ENCODE data around the gene TFCP2.
"Not testable (repeated sequence)": the region's sequence is repeated elsewhere in the genome, so short reads cannot be mapped to it uniquely, and the experiment has no call there.

Gene TFCP2

GRCh38 chr12:51082561-51083125 is 90.3 kb downstream of the TFCP2 start:
- peak overlapping the region; percentile 86 for H3K9ac ChIP-seq (ENCODE audit: low read length)
- no peak overlapping the region for H2BK15ac ChIP-seq (replicated peaks; ENCODE audit: low read depth)
- peak overlapping the region; percentile 80 for H3K23ac ChIP-seq (ENCODE audit: low read length)
- H3K4me2 ChIP-seq (ENCODE audit: low read length) = peak overlapping the region; percentile 94
- DNase-seq = peak; percentile 87
- peak overlapping the region; percentile 95 for H3K4me3 ChIP-seq (ENCODE audit: low read length)
- no peak overlapping the region for H2BK5ac ChIP-seq (ENCODE audit: low read length)
- 100% methylated on average over 1 of the region's 18 CpGs for WGBS (ENCODE audit: extremely low coverage, insufficient coverage, low lambda C conversion rate)
- H4K8ac ChIP-seq (ENCODE audit: low read depth, low read length) = no peak overlapping the region
- peaks cover 27% of the 10 kb centered on the region for H3K79me2 ChIP-seq (ENCODE audit: control insufficient read depth, insufficient read depth, low read length)
- H3K4ac ChIP-seq (ENCODE audit: low read depth, low read length) = peak overlapping the region; percentile 61
- peak overlapping the region; percentile 95 for H3K18ac ChIP-seq (ENCODE audit: low read length)
- H3K56ac ChIP-seq (ENCODE audit: low read length) = peak overlapping the region; percentile 97
- no peaks in the 10 kb centered on the region for H3K4me1 ChIP-seq (ENCODE audit: control insufficient read depth, low read depth, low read length)
- H3K36me3 ChIP-seq (ENCODE audit: control insufficient read depth, insufficient read depth, low read length) = no peaks in the 10 kb centered on the region
- peaks cover 5% of the 10 kb centered on the region for H3K79me1 ChIP-seq (ENCODE audit: low read length)
- H2BK120ac ChIP-seq (ENCODE audit: low read depth, low read length) = no peak overlapping the region
- H3K27me3 ChIP-seq (ENCODE audit: insufficient read depth, low read length, poor library complexity) = no peaks in the 10 kb centered on the region
- H3K27ac ChIP-seq (ENCODE audit: low read depth, low read length) = peak overlapping the region; percentile 88
- no peak overlapping the region for H2AK5ac ChIP-seq (ENCODE audit: low read length)
- no peak overlapping the region for H4K5ac ChIP-seq (ENCODE audit: low read length)

GRCh38 chr12:51081421-51081820 is 91.5 kb downstream of the TFCP2 start:
- H4K8ac ChIP-seq (ENCODE audit: low read depth, low read length) = no peak overlapping the region
- H3K27me3 ChIP-seq (ENCODE audit: insufficient read depth, low read length, poor library complexity) = no peaks in the 10 kb centered on the region
- no peak overlapping the region for H3K4ac ChIP-seq (ENCODE audit: low read depth, low read length)
- no peak for DNase-seq
- H3K4me1 ChIP-seq (ENCODE audit: control insufficient read depth, low read depth, low read length) = no peaks in the 10 kb centered on the region
- H2AK5ac ChIP-seq (ENCODE audit: low read length) = no peak overlapping the region
- H3K79me2 ChIP-seq (ENCODE audit: control insufficient read depth, insufficient read depth, low read length) = peaks cover 35% of the 10 kb centered on the region
- peaks cover 11% of the 10 kb centered on the region for H3K79me1 ChIP-seq (ENCODE audit: low read length)
- H3K56ac ChIP-seq (ENCODE audit: low read length) = no peak overlapping the region
- H3K4me3 ChIP-seq (ENCODE audit: low read length) = no peak overlapping the region
- no peak overlapping the region for H3K4me2 ChIP-seq (ENCODE audit: low read length)
- no peak overlapping the region for H2BK5ac ChIP-seq (ENCODE audit: low read length)
- no peak overlapping the region for H3K23ac ChIP-seq (ENCODE audit: low read length)
- H2BK120ac ChIP-seq (ENCODE audit: low read depth, low read length) = no peak overlapping the region
- no CpG with 5 or more reads among the region's 1 CpG for WGBS (ENCODE audit: extremely low coverage, insufficient coverage, low lambda C conversion rate)
- H3K27ac ChIP-seq (ENCODE audit: low read depth, low read length) = no peak overlapping the region
- no peaks in the 10 kb centered on the region for H3K36me3 ChIP-seq (ENCODE audit: control insufficient read depth, insufficient read depth, low read length)
- no peak overlapping the region for H4K5ac ChIP-seq (ENCODE audit: low read length)
- H3K18ac ChIP-seq (ENCODE audit: low read length) = no peak overlapping the region
- H3K9ac ChIP-seq (ENCODE audit: low read length) = no peak overlapping the region
- no peak overlapping the region for H2BK15ac ChIP-seq (replicated peaks; ENCODE audit: low read depth)

- no peaks in the 10 kb centered on the region for H3K36me3 ChIP-seq (ENCODE audit: control insufficient read depth, insufficient read depth, low read length)
Observed at GRCh38 chr12:51080136-51080535, 92.8 kb downstream of the TFCP2 start.

GRCh38 chr12:51078866-51079265 is 94.1 kb downstream of the TFCP2 start:
- H3K27ac ChIP-seq (ENCODE audit: low read depth, low read length) = not testable (repeated sequence)

More at GRCh38 chr12:51080136-51080535, 92.8 kb downstream of the TFCP2 start:
- H3K56ac ChIP-seq (ENCODE audit: low read length) = no peak overlapping the region
- H2BK5ac ChIP-seq (ENCODE audit: low read length) = no peak overlapping the region
- no peak overlapping the region for H3K27ac ChIP-seq (ENCODE audit: low read depth, low read length)
- H3K4me3 ChIP-seq (ENCODE audit: low read length) = no peak overlapping the region
- no peak overlapping the region for H2BK15ac ChIP-seq (replicated peaks; ENCODE audit: low read depth)
- H3K4ac ChIP-seq (ENCODE audit: low read depth, low read length) = no peak overlapping the region
- H4K5ac ChIP-seq (ENCODE audit: low read length) = no peak overlapping the region
- no peak overlapping the region for H2AK5ac ChIP-seq (ENCODE audit: low read length)
- no peak overlapping the region for H2BK120ac ChIP-seq (ENCODE audit: low read depth, low read length)
- H4K8ac ChIP-seq (ENCODE audit: low read depth, low read length) = no peak overlapping the region
- H3K4me1 ChIP-seq (ENCODE audit: control insufficient read depth, low read depth, low read length) = no peaks in the 10 kb centered on the region
- H3K79me2 ChIP-seq (ENCODE audit: control insufficient read depth, insufficient read depth, low read length) = peaks cover 41% of the 10 kb centered on the region
- H3K27me3 ChIP-seq (ENCODE audit: insufficient read depth, low read length, poor library complexity) = no peaks in the 10 kb centered on the region
- H3K4me2 ChIP-seq (ENCODE audit: low read length) = no peak overlapping the region
- DNase-seq = no peak
- WGBS (ENCODE audit: extremely low coverage, insufficient coverage, low lambda C conversion rate) = no CpG with 5 or more reads among the region's 4 CpGs
- no peak overlapping the region for H3K23ac ChIP-seq (ENCODE audit: low read length)
- H3K18ac ChIP-seq (ENCODE audit: low read length) = no peak overlapping the region
- H3K9ac ChIP-seq (ENCODE audit: low read length) = no peak overlapping the region
- peaks cover 18% of the 10 kb centered on the region for H3K79me1 ChIP-seq (ENCODE audit: low read length)

GRCh38 chr12:51078346-51078745 is 94.6 kb downstream of the TFCP2 start:
- H3K56ac ChIP-seq (ENCODE audit: low read length); H3K4me1 ChIP-seq (ENCODE audit: control insufficient read depth, low read depth, low read length); H3K9ac ChIP-seq (ENCODE audit: low read length); H3K4ac ChIP-seq (ENCODE audit: low read depth, low read length); H4K8ac ChIP-seq (ENCODE audit: low read depth, low read length); H4K5ac ChIP-seq (ENCODE audit: low read length); H2AK5ac ChIP-seq (ENCODE audit: low read length); H3K27ac ChIP-seq (ENCODE audit: low read depth, low read length); DNase-seq; H3K27me3 ChIP-seq (ENCODE audit: insufficient read depth, low read length, poor library complexity); H2BK5ac ChIP-seq (ENCODE audit: low read length); H3K4me2 ChIP-seq (ENCODE audit: low read length); H3K36me3 ChIP-seq (ENCODE audit: control insufficient read depth, insufficient read depth, low read length); H3K23ac ChIP-seq (ENCODE audit: low read length); H3K18ac ChIP-seq (ENCODE audit: low read length); H2BK15ac ChIP-seq (replicated peaks; ENCODE audit: low read depth); H3K4me3 ChIP-seq (ENCODE audit: low read length); H2BK120ac ChIP-seq (ENCODE audit: low read depth, low read length): not testable (repeated sequence)
- no CpG with 5 or more reads among the region's 5 CpGs for WGBS (ENCODE audit: extremely low coverage, insufficient coverage, low lambda C conversion rate)
- peaks cover 18% of the 10 kb centered on the region for H3K79me1 ChIP-seq (ENCODE audit: low read length)
- peaks cover 41% of the 10 kb centered on the region for H3K79me2 ChIP-seq (ENCODE audit: control insufficient read depth, insufficient read depth, low read length)

More at GRCh38 chr12:51078866-51079265, 94.1 kb downstream of the TFCP2 start:
- not testable (repeated sequence) for H3K4me1 ChIP-seq (ENCODE audit: control insufficient read depth, low read depth, low read length); DNase-seq; H4K8ac ChIP-seq (ENCODE audit: low read depth, low read length); H3K36me3 ChIP-seq (ENCODE audit: control insufficient read depth, insufficient read depth, low read length); H3K56ac ChIP-seq (ENCODE audit: low read length); H2BK120ac ChIP-seq (ENCODE audit: low read depth, low read length); H2BK15ac ChIP-seq (replicated peaks; ENCODE audit: low read depth); H2BK5ac ChIP-seq (ENCODE audit: low read length); H3K18ac ChIP-seq (ENCODE audit: low read length); H3K4ac ChIP-seq (ENCODE audit: low read depth, low read length); H4K5ac ChIP-seq (ENCODE audit: low read length); H3K23ac ChIP-seq (ENCODE audit: low read length); H3K4me3 ChIP-seq (ENCODE audit: low read length); H3K9ac ChIP-seq (ENCODE audit: low read length); H2AK5ac ChIP-seq (ENCODE audit: low read length); H3K4me2 ChIP-seq (ENCODE audit: low read length); H3K27me3 ChIP-seq (ENCODE audit: insufficient read depth, low read length, poor library complexity)
- Histone ChIP-seq H3K79me1 (ENCODE audit: low read length) (peaks cover 18% of the 10 kb centered on the region), H3K79me2 (ENCODE audit: control insufficient read depth, insufficient read depth, low read length) (peaks cover 41% of the 10 kb centered on the region)
- WGBS (ENCODE audit: extremely low coverage, insufficient coverage, low lambda C conversion rate) = no CpG with 5 or more reads among the region's 6 CpGs

- Histone ChIP-seq H3K4me1 (ENCODE audit: control insufficient read depth, low read depth, low read length) (no peaks in the 10 kb centered on the region), H3K27ac (ENCODE audit: low read depth, low read length) (no peak overlapping the region), H3K23ac (ENCODE audit: low read length) (no peak overlapping the region), H3K4ac (ENCODE audit: low read depth, low read length) (no peak overlapping the region), H4K8ac (ENCODE audit: low read depth, low read length) (no peak overlapping the region), H3K36me3 (ENCODE audit: control insufficient read depth, insufficient read depth, low read length) (peaks cover 2% of the 10 kb centered on the region), H2BK120ac (ENCODE audit: low read depth, low read length) (no peak overlapping the region), H3K4me3 (ENCODE audit: low read length) (no peak overlapping the region), H2BK5ac (ENCODE audit: low read length) (no peak overlapping the region), H3K18ac (ENCODE audit: low read length) (no peak overlapping the region), H4K5ac (ENCODE audit: low read length) (no peak overlapping the region), H3K9ac (ENCODE audit: low read length) (no peak overlapping the region), H3K79me1 (ENCODE audit: low read length) (peaks cover 18% of the 10 kb centered on the region), H2BK15ac (replicated peaks; ENCODE audit: low read depth) (no peak overlapping the region), H3K56ac (ENCODE audit: low read length) (peak overlapping the region; percentile 6), H3K79me2 (ENCODE audit: control insufficient read depth, insufficient read depth, low read length) (peaks cover 41% of the 10 kb centered on the region), H3K27me3 (ENCODE audit: insufficient read depth, low read length, poor library complexity) (no peaks in the 10 kb centered on the region), H3K4me2 (ENCODE audit: low read length) (no peak overlapping the region), H2AK5ac (ENCODE audit: low read length) (no peak overlapping the region)
- no CpG with 5 or more reads among the region's 5 CpGs for WGBS (ENCODE audit: extremely low coverage, insufficient coverage, low lambda C conversion rate)
- peak; percentile 69 for DNase-seq
Observed at GRCh38 chr12:51077930-51078329, 95.0 kb downstream of the TFCP2 start.
